Measurements from ENCODE around the gene SCTR. TPM values are rescaled to one million over a fixed set of nuclear protein-coding genes. Genes with fewer than 3 reads are reported as not detected.

Gene SCTR
- total and polyA plus RNA-seq, 2 of the 13 experiments (the other 11 are each of a cell fraction or from before 2014, with no cell fraction given) = not detected

DNA sequence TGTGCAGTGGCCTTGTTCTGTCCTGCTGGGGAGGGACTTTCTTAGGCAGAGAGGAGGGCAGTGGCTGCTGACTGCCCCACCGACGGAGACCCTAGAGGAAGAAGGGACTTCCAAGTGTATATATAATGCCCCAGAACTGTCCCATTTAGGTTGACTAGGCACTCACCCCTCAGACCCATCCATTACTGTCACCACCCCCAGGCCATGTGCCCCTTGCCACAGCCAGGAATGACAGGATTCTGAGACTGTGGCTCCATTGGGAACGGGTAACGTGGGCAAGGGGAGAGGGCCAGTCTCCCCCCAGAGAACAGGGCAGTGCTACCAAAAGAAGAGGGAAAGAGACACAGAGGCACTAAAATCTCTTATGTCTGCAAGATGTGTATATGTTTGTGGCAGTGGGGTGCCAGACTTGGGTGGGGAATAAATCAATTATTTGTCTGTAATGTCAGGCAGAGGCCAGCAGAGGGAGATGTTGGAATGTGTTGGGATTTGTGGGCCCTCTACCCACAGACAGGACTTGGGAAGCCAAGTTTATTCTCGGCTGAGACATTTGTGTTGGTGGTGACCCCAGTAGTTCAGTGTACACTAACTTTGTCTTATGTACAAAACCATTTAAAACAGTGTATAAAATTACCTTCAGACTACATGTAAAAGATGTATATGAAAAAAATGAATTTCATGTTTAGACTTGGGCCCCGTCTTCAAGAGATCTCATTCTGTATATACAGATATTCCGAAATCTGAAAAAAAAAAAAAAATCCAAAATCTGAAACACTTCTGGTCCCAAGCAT, 116.7 kb downstream of the SCTR start:
- no peaks in the 10 kb centered on the region for H4K20me1 ChIP-seq (ENCODE audit: insufficient read depth, low read length)
- H3K4me1 ChIP-seq (ENCODE audit: insufficient read depth, low read length) = peaks cover 32% of the 10 kb centered on the region
- H3K27ac ChIP-seq (ENCODE audit: extremely low read length, insufficient read depth, low read length) = no peak overlapping the region
- DNase-seq (ENCODE audit: low spot score) (peak; percentile 73), FAIRE-seq (peak; percentile 54), ATAC-seq (peak; percentile 84)
- ChIA-PET CTCF (ENCODE audit: low intra/inter-chr PET ratio, low total read pairs) (interaction anchor here (1.5 to 6.1 kb wide), 2 partner anchors 68 to 252 kb away, joined by 6 to 159 read pairs; no protein-coding TSS in a partner anchor), POLR2A (interaction anchor here (0.9 kb wide), 1 partner anchor 69 kb away, joined by 3 read pairs; no protein-coding TSS in a partner anchor)
- no peak overlapping the region for H3K9ac ChIP-seq (ENCODE audit: insufficient read depth, low read depth, low read length)
- H3K36me3 ChIP-seq (replicated peaks in 1 of 2; ENCODE audit: control insufficient read depth in 1 of 2, insufficient read depth in 2 of 2, low read length in 2 of 2) = no peaks in the 10 kb centered on the region
- WGBS (ENCODE audit: low lambda C conversion rate) = 43% methylated on average over 7 of the region's 7 CpGs
- H3K4me3 ChIP-seq (replicated peaks in 1 of 3; ENCODE audit: insufficient read depth in 1 of 3, low read depth in 2 of 3, low read length in 3 of 3) = no peak overlapping the region
- BruUV-seq (replicated peaks) = no TSS peak
- peak overlapping the region; percentile 34; the same call in 1 of the 2 replicates for H3K4me2 ChIP-seq (ENCODE audit: low read depth, low read length)
- in situ Hi-C loops (cut with HindIII; ENCODE audit: extremely low pct_ligation_motif_present, low pct_unique_long_range_greater_than_20kb) = loop anchor here (5.0 kb wide), 2 partner anchors 70 to 255 kb away; no protein-coding TSS in a partner anchor
- no peaks in the 10 kb centered on the region for H3K9me3 ChIP-seq (ENCODE audit: low read length)
- H2AFZ ChIP-seq (ENCODE audit: low read length) = no peak overlapping the region
- H3K27me3 ChIP-seq (ENCODE audit: control insufficient read depth in 1 of 2, insufficient read depth in 2 of 2, low read length in 2 of 2) = no peaks in the 10 kb centered on the region
- no peaks in the 10 kb centered on the region for H3K79me2 ChIP-seq (ENCODE audit: insufficient read depth, low read length)
- intact Hi-C loops (cut with micrococcal nuclease; ENCODE audit: unreplicated experiment) = loop anchor here (1.0 kb wide), 2 partner anchors 69 to 253 kb away; no protein-coding TSS in a partner anchor
- TF ChIP-seq ZNF335 (CRISPR knock-in tag; IDR thresholded peaks at IDR 0.05) (no peak), ZNF577 (CRISPR knock-in tag; IDR thresholded peaks at IDR 0.05; ENCODE audit: borderline replicate concordance, low read depth) (no peak), NFE2L1 (CRISPR knock-in tag; IDR thresholded peaks at IDR 0.05; ENCODE audit: borderline replicate concordance) (no peak), DR1 (CRISPR knock-in tag; IDR thresholded peaks at IDR 0.05) (no peak), ZIK1 (CRISPR knock-in tag; IDR thresholded peaks at IDR 0.05; ENCODE audit: borderline replicate concordance, low read depth) (no peak), THYN1 (CRISPR knock-in tag; IDR thresholded peaks at IDR 0.05; ENCODE audit: borderline replicate concordance, low read depth) (no peak), ZNF205 (CRISPR knock-in tag; IDR thresholded peaks at IDR 0.05) (no peak), RXRA (CRISPR knock-in tag; IDR thresholded peaks at IDR 0.05) (no peak), ZNF619 (CRISPR knock-in tag; IDR thresholded peaks at IDR 0.05) (no peak)
- TF ChIP-seq, protein P1, sequence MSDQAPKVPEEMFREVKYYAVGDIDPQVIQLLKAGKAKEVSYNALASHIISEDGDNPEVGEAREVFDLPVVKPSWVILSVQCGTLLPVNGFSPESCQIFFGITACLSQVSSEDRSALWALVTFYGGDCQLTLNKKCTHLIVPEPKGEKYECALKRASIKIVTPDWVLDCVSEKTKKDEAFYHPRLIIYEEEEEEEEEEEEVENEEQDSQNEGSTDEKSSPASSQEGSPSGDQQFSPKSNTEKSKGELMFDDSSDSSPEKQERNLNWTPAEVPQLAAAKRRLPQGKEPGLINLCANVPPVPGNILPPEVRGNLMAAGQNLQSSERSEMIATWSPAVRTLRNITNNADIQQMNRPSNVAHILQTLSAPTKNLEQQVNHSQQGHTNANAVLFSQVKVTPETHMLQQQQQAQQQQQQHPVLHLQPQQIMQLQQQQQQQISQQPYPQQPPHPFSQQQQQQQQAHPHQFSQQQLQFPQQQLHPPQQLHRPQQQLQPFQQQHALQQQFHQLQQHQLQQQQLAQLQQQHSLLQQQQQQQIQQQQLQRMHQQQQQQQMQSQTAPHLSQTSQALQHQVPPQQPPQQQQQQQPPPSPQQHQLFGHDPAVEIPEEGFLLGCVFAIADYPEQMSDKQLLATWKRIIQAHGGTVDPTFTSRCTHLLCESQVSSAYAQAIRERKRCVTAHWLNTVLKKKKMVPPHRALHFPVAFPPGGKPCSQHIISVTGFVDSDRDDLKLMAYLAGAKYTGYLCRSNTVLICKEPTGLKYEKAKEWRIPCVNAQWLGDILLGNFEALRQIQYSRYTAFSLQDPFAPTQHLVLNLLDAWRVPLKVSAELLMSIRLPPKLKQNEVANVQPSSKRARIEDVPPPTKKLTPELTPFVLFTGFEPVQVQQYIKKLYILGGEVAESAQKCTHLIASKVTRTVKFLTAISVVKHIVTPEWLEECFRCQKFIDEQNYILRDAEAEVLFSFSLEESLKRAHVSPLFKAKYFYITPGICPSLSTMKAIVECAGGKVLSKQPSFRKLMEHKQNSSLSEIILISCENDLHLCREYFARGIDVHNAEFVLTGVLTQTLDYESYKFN (CRISPR knock-in tag; conservative IDR thresholded peaks at IDR 0.05) = no peak
- TF ChIP-seq, protein P2, sequence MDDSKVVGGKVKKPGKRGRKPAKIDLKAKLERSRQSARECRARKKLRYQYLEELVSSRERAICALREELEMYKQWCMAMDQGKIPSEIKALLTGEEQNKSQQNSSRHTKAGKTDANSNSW (CRISPR knock-in tag; IDR thresholded peaks at IDR 0.05; ENCODE audit: borderline replicate concordance) = no peak
- TF ChIP-seq, protein P3, sequence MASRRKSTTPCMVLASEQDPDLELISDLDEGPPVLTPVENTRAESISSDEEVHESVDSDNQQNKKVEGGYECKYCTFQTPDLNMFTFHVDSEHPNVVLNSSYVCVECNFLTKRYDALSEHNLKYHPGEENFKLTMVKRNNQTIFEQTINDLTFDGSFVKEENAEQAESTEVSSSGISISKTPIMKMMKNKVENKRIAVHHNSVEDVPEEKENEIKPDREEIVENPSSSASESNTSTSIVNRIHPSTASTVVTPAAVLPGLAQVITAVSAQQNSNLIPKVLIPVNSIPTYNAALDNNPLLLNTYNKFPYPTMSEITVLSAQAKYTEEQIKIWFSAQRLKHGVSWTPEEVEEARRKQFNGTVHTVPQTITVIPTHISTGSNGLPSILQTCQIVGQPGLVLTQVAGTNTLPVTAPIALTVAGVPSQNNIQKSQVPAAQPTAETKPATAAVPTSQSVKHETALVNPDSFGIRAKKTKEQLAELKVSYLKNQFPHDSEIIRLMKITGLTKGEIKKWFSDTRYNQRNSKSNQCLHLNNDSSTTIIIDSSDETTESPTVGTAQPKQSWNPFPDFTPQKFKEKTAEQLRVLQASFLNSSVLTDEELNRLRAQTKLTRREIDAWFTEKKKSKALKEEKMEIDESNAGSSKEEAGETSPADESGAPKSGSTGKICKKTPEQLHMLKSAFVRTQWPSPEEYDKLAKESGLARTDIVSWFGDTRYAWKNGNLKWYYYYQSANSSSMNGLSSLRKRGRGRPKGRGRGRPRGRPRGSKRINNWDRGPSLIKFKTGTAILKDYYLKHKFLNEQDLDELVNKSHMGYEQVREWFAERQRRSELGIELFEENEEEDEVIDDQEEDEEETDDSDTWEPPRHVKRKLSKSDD (CRISPR knock-in tag; IDR thresholded peaks at IDR 0.05; ENCODE audit: low read depth) = no peak
- TF ChIP-seq, protein P4, sequence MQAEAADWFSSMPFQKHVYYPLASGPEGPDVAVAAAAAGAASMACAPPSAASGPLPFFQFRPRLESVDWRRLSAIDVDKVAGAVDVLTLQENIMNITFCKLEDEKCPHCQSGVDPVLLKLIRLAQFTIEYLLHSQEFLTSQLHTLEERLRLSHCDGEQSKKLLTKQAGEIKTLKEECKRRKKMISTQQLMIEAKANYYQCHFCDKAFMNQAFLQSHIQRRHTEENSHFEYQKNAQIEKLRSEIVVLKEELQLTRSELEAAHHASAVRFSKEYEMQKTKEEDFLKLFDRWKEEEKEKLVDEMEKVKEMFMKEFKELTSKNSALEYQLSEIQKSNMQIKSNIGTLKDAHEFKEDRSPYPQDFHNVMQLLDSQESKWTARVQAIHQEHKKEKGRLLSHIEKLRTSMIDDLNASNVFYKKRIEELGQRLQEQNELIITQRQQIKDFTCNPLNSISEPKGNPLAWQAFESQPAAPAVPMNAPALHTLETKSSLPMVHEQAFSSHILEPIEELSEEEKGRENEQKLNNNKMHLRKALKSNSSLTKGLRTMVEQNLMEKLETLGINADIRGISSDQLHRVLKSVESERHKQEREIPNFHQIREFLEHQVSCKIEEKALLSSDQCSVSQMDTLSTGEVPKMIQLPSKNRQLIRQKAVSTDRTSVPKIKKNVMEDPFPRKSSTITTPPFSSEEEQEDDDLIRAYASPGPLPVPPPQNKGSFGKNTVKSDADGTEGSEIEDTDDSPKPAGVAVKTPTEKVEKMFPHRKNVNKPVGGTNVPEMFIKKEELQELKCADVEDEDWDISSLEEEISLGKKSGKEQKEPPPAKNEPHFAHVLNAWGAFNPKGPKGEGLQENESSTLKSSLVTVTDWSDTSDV (CRISPR knock-in tag; IDR thresholded peaks at IDR 0.05) = no peak
